AG04450 (cell line): ENCODE data around the gene PIP5K1B. TPM values are rescaled to one million over a fixed set of nuclear protein-coding genes. Genes with fewer than 3 reads are reported as not detected.

ENCODE experiments used
- CTCF ChIA-PET: fragments of 300-600, 350-600 bp; formaldehyde crosslinking; extraction: SDS; loops from one replicate; lab custom pipeline; 2022; ENCODE audit warnings: antibody characterized with exemption, inconsistent platforms; lab: Charles Lee
- POLR2A ChIA-PET: fragments of 350-600 bp; formaldehyde crosslinking; extraction: SDS; loops from one replicate; lab custom pipeline; 2021; ENCODE audit warnings: antibody characterized with exemption, inconsistent platforms; lab: Yijun Ruan, JAX
- DNase-seq: peaks from one replicate; pipeline ENCODE4 v3.0.0-alpha.2; 2011; ENCODE audit warnings: low read depth, low spot score
- H3K27ac ChIP-seq: one replicate; pipeline ENCODE4 v1.5.1; 2012; ENCODE audit warnings: low read depth, low read length, control low read depth
- H3K27me3 ChIP-seq: one replicate; pipeline ENCODE4 v1.6.0; 2012; ENCODE audit warnings: low read length; ENCODE audit not compliant: control insufficient read depth, insufficient read depth
- H3K4me3 ChIP-seq: 2 replicates; pipeline ENCODE4 v1.5.1; 2011; ENCODE audit warnings: mild to moderate bottlenecking, low read depth, low read length, control low read depth
- H3K9me3 ChIP-seq: 2 replicates; pipeline ENCODE4 v1.5.1; 2012; ENCODE audit warnings: low read length; ENCODE audit not compliant: control insufficient read depth, insufficient read depth
- polyA plus RNA-seq: library from polyadenylated mRNA; depleted of rRNA; stranded (reverse); fragments of >200 nt; gene quantifications from 2 replicates; pipeline ENCODE4 v1.2.3, GENCODE V29; 2011
- TF ChIP-seq, protein P1 (sequence below): IDR thresholded peaks from 2 replicates; pipeline ENCODE4 v1.5.1; 2011; ENCODE audit warnings: low read depth, low read length, control low read depth, inconsistent platforms

Gene PIP5K1B
- polyA plus RNA-seq, 1 experiment = not detected

DNA sequence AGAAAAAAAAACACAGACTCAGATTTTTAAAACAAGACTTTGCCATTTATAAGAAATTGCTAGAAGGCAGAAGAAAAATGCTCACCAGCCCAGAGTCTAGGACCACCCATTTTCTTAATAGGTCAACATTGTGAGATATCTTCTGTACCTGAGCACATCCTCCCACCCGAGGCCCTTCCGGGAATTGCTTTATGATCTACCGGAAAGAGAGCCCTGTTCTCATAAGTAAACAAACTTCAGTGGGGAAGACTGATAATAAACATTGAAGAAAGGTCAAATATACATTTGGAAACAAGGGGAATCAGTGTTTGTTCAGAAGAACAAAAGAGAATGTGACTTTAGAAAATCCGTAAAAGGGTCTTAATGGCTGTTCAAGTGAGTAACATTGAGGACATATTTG lies 264.5 kb downstream of the PIP5K1B start:
- POLR2A ChIA-PET = no interaction called here
- CTCF ChIA-PET = no interaction called here
- H3K9me3 ChIP-seq = no peaks in the 10 kb centered on the region
- no peak overlapping the region for H3K27ac ChIP-seq
- TF ChIP-seq, protein P1, sequence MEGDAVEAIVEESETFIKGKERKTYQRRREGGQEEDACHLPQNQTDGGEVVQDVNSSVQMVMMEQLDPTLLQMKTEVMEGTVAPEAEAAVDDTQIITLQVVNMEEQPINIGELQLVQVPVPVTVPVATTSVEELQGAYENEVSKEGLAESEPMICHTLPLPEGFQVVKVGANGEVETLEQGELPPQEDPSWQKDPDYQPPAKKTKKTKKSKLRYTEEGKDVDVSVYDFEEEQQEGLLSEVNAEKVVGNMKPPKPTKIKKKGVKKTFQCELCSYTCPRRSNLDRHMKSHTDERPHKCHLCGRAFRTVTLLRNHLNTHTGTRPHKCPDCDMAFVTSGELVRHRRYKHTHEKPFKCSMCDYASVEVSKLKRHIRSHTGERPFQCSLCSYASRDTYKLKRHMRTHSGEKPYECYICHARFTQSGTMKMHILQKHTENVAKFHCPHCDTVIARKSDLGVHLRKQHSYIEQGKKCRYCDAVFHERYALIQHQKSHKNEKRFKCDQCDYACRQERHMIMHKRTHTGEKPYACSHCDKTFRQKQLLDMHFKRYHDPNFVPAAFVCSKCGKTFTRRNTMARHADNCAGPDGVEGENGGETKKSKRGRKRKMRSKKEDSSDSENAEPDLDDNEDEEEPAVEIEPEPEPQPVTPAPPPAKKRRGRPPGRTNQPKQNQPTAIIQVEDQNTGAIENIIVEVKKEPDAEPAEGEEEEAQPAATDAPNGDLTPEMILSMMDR = no peak
- H3K4me3 ChIP-seq = no peak overlapping the region
- DNase-seq = no peak
- H3K27me3 ChIP-seq = no peaks in the 10 kb centered on the region

DNA sequence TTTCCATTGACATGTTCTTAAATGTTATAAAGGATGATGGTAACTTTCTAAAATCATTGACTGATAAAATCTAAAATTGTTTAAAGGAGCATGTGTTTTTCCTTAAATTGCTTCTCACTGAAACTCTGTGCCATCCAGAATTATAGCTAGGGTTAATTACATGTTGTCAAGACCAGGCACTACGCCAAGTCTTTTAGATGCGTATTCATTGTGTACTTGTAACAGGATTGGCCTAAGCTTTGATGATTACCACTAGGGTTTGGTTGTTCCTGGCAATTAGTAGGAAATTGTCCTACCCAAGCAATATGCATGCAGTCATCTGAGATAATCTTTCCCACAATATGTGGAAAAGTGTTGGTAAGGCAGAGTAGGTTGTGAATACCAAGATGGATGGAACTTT lies 265.1 kb downstream of the PIP5K1B start:
- ChIA-PET CTCF (no interaction called here), POLR2A (no interaction called here)
- Histone ChIP-seq H3K9me3 (no peaks in the 10 kb centered on the region), H3K27ac (no peak overlapping the region), H3K27me3 (no peaks in the 10 kb centered on the region), H3K4me3 (no peak overlapping the region)
- no peak for DNase-seq
- TF ChIP-seq, protein P1 = no peak

DNA sequence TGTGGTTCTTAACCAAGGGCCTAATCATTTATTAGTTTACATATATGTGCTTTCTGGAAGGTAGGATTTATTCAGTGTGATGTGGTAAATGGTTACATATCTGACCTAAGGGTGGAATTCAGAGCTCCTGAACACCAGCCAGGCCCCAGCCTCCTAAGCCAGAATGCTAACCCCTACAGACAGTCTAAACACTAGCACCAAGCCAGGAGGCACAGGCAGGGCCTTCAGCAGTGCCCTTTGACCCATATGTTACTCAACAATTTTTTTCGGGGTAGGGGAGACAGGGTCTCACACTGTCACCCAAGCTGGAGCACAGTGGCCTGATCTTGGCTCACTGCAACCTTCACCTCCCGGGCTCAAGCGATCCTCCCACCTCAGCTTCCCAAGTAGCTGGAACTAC lies 268.6 kb downstream of the PIP5K1B start:
- CTCF ChIA-PET = no interaction called here
- POLR2A ChIA-PET = no interaction called here
- TF ChIP-seq, protein P1 = no peak

GRCh38 chr9:68974431-68974830 lies 269.4 kb downstream of the PIP5K1B start:
- DNase-seq = no peak
- TF ChIP-seq, protein P1 = no peak
- Histone ChIP-seq H3K4me3 (no peak overlapping the region), H3K27ac (no peak overlapping the region), H3K27me3 (no peaks in the 10 kb centered on the region), H3K9me3 (no peaks in the 10 kb centered on the region)
- POLR2A ChIA-PET = no interaction called here
- CTCF ChIA-PET = interaction anchor here (0.6 kb wide), 1 partner anchor 18 kb away, joined by 4 read pairs; no protein-coding TSS in a partner anchor

More for the DNA sequence above, 268.6 kb downstream of the PIP5K1B start:
- no peak for DNase-seq
- Histone ChIP-seq H3K4me3 (no peak overlapping the region), H3K9me3 (no peaks in the 10 kb centered on the region), H3K27ac (no peak overlapping the region), H3K27me3 (no peaks in the 10 kb centered on the region)

GRCh38 chr9:68974901-68975300 lies 269.9 kb downstream of the PIP5K1B start:
- no peaks in the 10 kb centered on the region for H3K27me3 ChIP-seq
- DNase-seq = no peak
- no peak overlapping the region for H3K4me3 ChIP-seq
- no peaks in the 10 kb centered on the region for H3K9me3 ChIP-seq
- TF ChIP-seq, protein P1 = no peak
- ChIA-PET POLR2A (no interaction called here), CTCF (interaction anchor here (0.6 kb wide), 1 partner anchor 18 kb away, joined by 4 read pairs; no protein-coding TSS in a partner anchor)
- H3K27ac ChIP-seq = no peak overlapping the region
